ENCODE data around the gene DUSP9.

DUSP9 gene, protein sequence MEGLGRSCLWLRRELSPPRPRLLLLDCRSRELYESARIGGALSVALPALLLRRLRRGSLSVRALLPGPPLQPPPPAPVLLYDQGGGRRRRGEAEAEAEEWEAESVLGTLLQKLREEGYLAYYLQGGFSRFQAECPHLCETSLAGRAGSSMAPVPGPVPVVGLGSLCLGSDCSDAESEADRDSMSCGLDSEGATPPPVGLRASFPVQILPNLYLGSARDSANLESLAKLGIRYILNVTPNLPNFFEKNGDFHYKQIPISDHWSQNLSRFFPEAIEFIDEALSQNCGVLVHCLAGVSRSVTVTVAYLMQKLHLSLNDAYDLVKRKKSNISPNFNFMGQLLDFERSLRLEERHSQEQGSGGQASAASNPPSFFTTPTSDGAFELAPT

DNA sequence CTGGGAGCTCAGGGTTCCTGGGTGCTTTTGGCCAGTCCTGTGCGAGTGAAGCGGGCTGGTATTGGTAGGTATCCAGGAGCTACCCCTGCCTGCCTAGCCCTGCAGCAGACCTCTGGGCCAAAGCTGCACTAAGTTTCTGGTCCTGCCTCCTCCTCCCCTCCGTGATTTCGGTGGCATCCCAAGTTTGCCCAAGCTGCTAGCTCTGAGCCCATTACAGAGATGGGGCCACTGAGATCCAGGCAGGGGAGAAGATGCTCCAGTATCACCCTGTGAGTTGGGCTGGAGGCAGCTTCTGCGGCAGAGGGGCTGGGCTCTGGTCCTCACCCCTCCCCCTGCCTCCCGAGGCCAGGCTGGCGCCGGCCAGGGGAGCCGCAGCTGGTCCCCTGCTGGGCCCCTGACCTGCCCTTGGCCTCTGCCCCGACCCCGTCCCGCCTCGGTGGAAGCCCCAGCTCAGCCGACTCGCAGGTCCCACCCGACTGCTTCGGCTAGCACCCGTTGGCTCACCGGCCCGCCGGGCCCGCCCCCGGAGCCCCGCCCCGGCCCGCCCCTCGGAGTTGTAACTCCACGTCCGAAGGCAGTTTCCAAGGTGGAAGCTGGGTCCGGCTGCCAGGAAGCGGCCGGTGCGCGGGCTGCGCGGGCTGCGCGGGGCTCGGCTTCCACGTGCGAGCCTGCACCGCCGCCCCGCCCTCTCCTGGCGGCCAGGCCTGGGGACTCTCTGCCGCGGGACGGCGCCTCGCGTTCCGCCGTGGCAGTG lies at the start of gene DUSP9:
Gene DUSP9 (plus strand): TSS at position 584 of the 754 bp plus-strand sequence. CDS start 751 bp downstream, outside the sequence.
- TF ChIP-seq, protein P1, sequence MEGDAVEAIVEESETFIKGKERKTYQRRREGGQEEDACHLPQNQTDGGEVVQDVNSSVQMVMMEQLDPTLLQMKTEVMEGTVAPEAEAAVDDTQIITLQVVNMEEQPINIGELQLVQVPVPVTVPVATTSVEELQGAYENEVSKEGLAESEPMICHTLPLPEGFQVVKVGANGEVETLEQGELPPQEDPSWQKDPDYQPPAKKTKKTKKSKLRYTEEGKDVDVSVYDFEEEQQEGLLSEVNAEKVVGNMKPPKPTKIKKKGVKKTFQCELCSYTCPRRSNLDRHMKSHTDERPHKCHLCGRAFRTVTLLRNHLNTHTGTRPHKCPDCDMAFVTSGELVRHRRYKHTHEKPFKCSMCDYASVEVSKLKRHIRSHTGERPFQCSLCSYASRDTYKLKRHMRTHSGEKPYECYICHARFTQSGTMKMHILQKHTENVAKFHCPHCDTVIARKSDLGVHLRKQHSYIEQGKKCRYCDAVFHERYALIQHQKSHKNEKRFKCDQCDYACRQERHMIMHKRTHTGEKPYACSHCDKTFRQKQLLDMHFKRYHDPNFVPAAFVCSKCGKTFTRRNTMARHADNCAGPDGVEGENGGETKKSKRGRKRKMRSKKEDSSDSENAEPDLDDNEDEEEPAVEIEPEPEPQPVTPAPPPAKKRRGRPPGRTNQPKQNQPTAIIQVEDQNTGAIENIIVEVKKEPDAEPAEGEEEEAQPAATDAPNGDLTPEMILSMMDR (IDR thresholded peaks at IDR 0.05; ENCODE audit: insufficient read depth, low read depth, low read length, missing control alignments) = no peak
- H3K4me3 ChIP-seq (ENCODE audit: low read length) = no peak within 1 kb of the TSS
- DNase-seq (ENCODE audit: low read depth) = peak; percentile 53

DNA sequence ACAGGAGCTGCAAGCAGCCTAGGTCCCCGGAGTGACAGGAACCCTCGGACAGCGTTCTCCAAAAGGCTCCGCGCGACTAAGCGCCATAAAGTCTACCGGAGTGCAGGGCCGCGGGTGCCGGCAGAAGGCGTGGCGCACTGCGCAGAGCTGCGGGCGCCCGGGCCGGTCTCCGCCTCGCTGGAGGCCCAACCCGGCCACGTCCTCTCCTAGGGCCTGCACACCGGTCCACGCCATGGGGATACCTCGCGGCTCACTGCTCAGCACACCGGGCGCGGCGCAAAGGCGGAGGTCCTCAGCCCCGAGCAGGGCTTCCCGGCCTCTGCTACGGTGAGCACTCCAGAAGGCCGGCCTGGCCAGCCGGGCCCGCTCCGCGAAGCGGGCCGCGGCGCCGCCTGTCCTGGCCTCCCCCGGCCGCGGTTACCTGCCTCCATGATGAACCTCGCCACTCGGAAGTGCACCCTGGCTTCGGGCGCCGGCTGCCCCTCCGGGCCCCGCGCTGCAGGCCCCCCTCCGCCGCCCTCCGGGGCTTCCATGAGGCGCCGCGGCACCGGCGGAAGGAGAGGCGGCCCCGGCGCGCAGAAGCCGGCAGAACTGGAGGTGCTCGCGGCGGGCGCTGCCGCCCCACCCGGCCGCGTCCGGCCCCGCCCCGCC lies 48.3 kb upstream of the DUSP9 start, which contains the start of gene CCNQ:
Gene CCNQ (minus strand): TSS at position 599 of the 651 bp plus-strand sequence. CDS start 66 bp downstream, at position 533.
- peak; percentile 36 for DNase-seq (ENCODE audit: low read depth)
- TF ChIP-seq, protein P1 (IDR thresholded peaks at IDR 0.05; ENCODE audit: insufficient read depth, low read depth, low read length, missing control alignments) = no peak
- peak within 1 kb of the TSS; percentile 66 for H3K4me3 ChIP-seq (ENCODE audit: low read length)

GRCh38 chrX:153599192-153600031 lies 47.6 kb upstream of the DUSP9 start:
- peak; percentile 84 for DNase-seq (ENCODE audit: low read depth)
- TF ChIP-seq, protein P1 (IDR thresholded peaks at IDR 0.05; ENCODE audit: insufficient read depth, low read depth, low read length, missing control alignments) = no peak
- H3K4me3 ChIP-seq (ENCODE audit: low read length) = peak overlapping the region; percentile 66

DNA sequence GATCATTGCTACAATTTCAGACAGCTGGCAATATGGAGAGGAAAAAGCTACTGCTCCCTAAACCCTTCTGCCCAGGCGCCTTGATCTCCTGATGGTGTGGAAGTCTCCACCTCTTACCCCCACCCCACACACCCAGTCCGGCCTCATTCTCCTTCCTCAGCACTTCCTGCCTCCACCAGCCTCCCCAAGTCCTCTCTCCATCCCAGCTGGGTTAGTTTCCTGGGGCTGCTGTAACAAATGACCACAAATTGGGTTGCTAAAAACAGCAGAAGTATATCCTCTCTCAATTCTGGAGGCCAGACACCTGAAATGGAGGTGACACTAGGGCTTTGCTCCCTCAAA lies 47.0 kb upstream of the DUSP9 start:
- peak; percentile 8 for DNase-seq (ENCODE audit: low read depth)
- TF ChIP-seq, protein P1 (IDR thresholded peaks at IDR 0.05; ENCODE audit: insufficient read depth, low read depth, low read length, missing control alignments) = no peak

GRCh38 chrX:153600921-153601320 lies 46.1 kb upstream of the DUSP9 start:
- TF ChIP-seq, protein P1 (IDR thresholded peaks at IDR 0.05; ENCODE audit: insufficient read depth, low read depth, low read length, missing control alignments) = no peak
- no peak for DNase-seq (ENCODE audit: low read depth)
- no peak overlapping the region for H3K4me3 ChIP-seq (ENCODE audit: low read length)

More for the DNA sequence above, 47.0 kb upstream of the DUSP9 start:
- peak overlapping the region; percentile 66 for H3K4me3 ChIP-seq (ENCODE audit: low read length)

GRCh38 chrX:153601511-153602110 lies 45.4 kb upstream of the DUSP9 start:
- TF ChIP-seq, protein P1 (IDR thresholded peaks at IDR 0.05; ENCODE audit: insufficient read depth, low read depth, low read length, missing control alignments) = no peak
- no peak for DNase-seq (ENCODE audit: low read depth)
- H3K4me3 ChIP-seq (ENCODE audit: low read length) = no peak overlapping the region

Measured in epithelial cell of esophagus (primary cell).